GM18520 (cell line): ENCODE results near the gene BOD1L1.

ENCODE experiments used
- ATAC-seq: cut with Tn5 transposase; IDR thresholded peaks from one replicate; pipeline ENCODE4 v1.9.1; 2021; ENCODE audit not compliant: unreplicated experiment

The BOD1L1 gene

GRCh38 chr4:13527192-13527980 is 100.1 kb downstream of the BOD1L1 start:
- no peak for ATAC-seq

DNA sequence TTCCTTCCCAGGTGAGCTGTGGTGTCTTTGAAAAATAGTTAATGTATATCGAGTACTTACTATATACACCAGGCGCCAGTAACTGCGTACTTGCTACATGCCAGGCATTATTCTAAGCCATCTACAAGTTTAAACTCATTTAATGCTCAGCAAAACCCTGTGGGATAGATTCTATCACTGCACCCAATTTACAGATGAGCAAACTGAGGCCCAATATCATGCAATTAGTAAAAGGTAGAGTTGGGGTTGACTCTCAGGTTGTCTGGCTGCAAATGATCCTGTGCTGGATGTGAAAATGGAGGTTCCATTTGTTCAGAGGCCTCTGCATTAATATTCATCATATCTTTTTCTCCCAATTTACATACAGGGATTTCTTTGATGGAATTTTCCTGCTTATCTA is 100.9 kb downstream of the BOD1L1 start:
- ATAC-seq: no peak

- ATAC-seq: no peak
These were observed 101.8 kb downstream of the BOD1L1 start for GRCh38 chr4:13525606-13526281.

DNA sequence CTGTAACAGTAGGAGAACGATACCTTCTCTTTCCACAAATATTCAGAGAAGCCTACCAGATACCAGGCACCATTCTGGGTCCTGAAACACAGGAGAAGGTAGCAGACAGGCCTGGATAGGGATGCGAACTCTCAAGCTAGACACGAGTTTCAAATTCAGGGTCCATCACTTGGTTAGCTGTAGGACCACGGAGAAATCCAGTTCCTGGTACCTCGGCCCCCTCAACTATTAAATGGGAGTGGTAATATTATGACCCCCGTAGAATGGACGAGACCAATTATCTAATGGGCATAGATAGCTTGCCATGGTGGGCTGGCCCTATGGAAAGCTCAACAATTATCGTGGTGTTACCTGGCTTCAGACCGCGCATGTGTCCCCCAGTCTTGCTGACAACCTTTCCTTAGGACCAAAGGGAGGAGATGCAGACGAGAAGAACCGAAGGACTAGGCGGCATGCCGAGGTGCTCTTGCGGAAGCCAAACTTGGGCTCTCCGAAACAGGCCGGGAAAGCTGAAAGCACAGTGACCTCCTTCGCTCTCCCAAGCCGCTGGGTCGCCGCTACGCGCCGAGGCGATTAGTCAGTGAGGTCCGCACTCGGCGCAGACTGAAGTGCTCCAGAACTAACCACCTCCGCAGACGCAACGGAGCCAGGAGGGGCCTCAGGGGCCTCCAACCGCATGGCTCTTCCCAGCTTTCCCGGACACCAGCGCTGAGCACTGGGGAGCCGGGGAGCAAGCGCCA is 102.9 kb downstream of the BOD1L1 start:
- ATAC-seq: no peak

GRCh38 chr4:13523591-13524503 is 103.7 kb downstream of the BOD1L1 start:
- no peak for ATAC-seq

DNA sequence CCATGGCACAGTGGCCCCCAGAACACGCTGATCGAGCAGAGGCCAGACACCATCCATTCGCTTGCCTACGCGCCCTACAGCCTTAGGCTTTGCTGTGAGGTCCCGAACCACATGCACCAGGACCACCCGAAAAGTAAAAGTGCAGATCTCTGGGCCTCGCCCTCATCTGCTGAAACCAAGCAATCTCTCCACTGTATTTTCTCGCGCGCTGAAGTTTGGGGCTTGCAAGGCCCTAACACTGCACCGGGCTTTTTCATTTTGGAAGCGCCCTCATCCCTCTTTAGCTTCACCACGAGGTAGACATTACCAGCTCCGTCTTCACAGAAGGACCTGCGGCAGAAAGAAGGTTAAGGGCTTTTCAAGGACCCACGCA is 104.4 kb downstream of the BOD1L1 start:
- ATAC-seq: no peak

- ATAC-seq: no peak
These were observed 105.0 kb downstream of the BOD1L1 start for GRCh38 chr4:13522282-13523104.

DNA sequence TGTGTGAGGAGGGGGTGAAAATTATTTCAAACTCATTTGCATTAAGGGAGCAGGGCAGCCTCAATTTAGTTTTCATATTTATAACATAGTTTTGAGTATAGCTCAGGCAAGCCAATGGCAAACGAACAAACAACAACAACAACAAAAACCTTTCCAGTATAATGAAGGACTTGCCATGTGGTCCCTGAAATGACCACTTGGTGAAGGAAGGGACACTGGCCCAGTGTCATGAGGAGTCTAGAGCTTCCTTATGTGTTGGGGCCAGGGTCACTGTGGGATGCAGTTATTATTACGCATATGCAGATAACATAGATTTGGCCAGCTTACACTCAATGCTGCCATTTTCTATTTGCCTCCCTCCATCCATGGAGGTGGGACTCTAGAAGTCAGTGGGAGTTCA is 106.5 kb downstream of the BOD1L1 start:
- no peak for ATAC-seq
